ENCODE results near the gene ZNF296. TPM values are rescaled to one million over a fixed set of nuclear protein-coding genes. Genes with fewer than 3 reads are reported as not detected.
A peak's percentile ranks its signal among the peaks of the same experiment; 100 is the strongest.

The ZNF296 gene
- total RNA-seq, 4 donors from 2014 or later, result 0.27 TPM; not detected in 3

GRCh38 chr19:45092747-45093678 is 16.7 kb upstream of the ZNF296 start, which contains the start of gene PPP1R37:
Gene PPP1R37 (plus strand): TSS chr19:45093179. CDS start chr19:45093326, 147 bp downstream.
- peaks cover 11 to 22% of the 10 kb centered on the region in 2 donors for H3K4me1 ChIP-seq
- TF ChIP-seq, protein P1, sequence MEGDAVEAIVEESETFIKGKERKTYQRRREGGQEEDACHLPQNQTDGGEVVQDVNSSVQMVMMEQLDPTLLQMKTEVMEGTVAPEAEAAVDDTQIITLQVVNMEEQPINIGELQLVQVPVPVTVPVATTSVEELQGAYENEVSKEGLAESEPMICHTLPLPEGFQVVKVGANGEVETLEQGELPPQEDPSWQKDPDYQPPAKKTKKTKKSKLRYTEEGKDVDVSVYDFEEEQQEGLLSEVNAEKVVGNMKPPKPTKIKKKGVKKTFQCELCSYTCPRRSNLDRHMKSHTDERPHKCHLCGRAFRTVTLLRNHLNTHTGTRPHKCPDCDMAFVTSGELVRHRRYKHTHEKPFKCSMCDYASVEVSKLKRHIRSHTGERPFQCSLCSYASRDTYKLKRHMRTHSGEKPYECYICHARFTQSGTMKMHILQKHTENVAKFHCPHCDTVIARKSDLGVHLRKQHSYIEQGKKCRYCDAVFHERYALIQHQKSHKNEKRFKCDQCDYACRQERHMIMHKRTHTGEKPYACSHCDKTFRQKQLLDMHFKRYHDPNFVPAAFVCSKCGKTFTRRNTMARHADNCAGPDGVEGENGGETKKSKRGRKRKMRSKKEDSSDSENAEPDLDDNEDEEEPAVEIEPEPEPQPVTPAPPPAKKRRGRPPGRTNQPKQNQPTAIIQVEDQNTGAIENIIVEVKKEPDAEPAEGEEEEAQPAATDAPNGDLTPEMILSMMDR (IDR thresholded peaks at IDR 0.05), result peak in 3 of 4 experiments; percentile 21 to 55 (median 42)
- no peak for TF ChIP-seq POLR2A (IDR thresholded peaks at IDR 0.05)
- peak within 1 kb of the TSS; percentile 72 to 100 for H3K4me3 ChIP-seq
- no peaks in the 10 kb centered on the region for H3K9me3 ChIP-seq
- intact Hi-C loops (cut with DNase I; ENCODE audit: low total_unique reads), result no loop called here
- no peaks in the 10 kb centered on the region for H3K36me3 ChIP-seq
- peak; percentile 91 to 92 for DNase-seq
- H3K27ac ChIP-seq, result peak within 1 kb of the TSS; percentile 86 to 91
- no peaks in the 10 kb centered on the region for H3K27me3 ChIP-seq

- TF ChIP-seq, protein P1 (IDR thresholded peaks at IDR 0.05), result peak in 2 of 4 experiments; percentile 6 to 9
- no peak for TF ChIP-seq POLR2A (IDR thresholded peaks at IDR 0.05)
- DNase-seq, result peak; percentile 97 to 100
- H3K36me3 ChIP-seq, result no peaks in the 10 kb centered on the region
- H3K9me3 ChIP-seq, result no peaks in the 10 kb centered on the region
- H3K27ac ChIP-seq, result peak overlapping the region; percentile 86 to 91
- H3K27me3 ChIP-seq, result no peaks in the 10 kb centered on the region
- intact Hi-C loops (cut with DNase I; ENCODE audit: low total_unique reads), result no loop called here
- peaks cover 11 to 16% of the 10 kb centered on the region in 2 donors for H3K4me1 ChIP-seq
- H3K4me3 ChIP-seq, result peak overlapping the region; percentile 72 to 100
Measured at GRCh38 chr19:45091031-45091923, 15.0 kb upstream of the ZNF296 start.

GRCh38 chr19:45090606-45091005 is 14.3 kb upstream of the ZNF296 start:
- Histone ChIP-seq H3K4me1 (peaks cover 11 to 16% of the 10 kb centered on the region in 2 donors), H3K9me3 (no peaks in the 10 kb centered on the region), H3K27me3 (no peaks in the 10 kb centered on the region), H3K4me3 (peak overlapping the region; percentile 72 to 100), H3K27ac (peak overlapping the region; percentile 12 to 86), H3K36me3 (no peaks in the 10 kb centered on the region)
- TF ChIP-seq, protein P1 (IDR thresholded peaks at IDR 0.05), result no peak
- no peak for TF ChIP-seq POLR2A (IDR thresholded peaks at IDR 0.05)
- no peak for DNase-seq
- intact Hi-C loops (cut with DNase I; ENCODE audit: low total_unique reads), result no loop called here

- no peaks in the 10 kb centered on the region for H3K36me3 ChIP-seq
- H3K27ac ChIP-seq, result no peak overlapping the region
- DNase-seq, result no peak
- no peaks in the 10 kb centered on the region for H3K9me3 ChIP-seq
- H3K4me3 ChIP-seq, result no peak overlapping the region
- peaks cover 9 to 16% of the 10 kb centered on the region in 2 donors for H3K4me1 ChIP-seq
- H3K27me3 ChIP-seq, result no peaks in the 10 kb centered on the region
- no peak for TF ChIP-seq POLR2A (IDR thresholded peaks at IDR 0.05)
- TF ChIP-seq, protein P1 (IDR thresholded peaks at IDR 0.05), result no peak
- intact Hi-C loops (cut with DNase I; ENCODE audit: low total_unique reads), result no loop called here
Measured at GRCh38 chr19:45090034-45090433, 13.8 kb upstream of the ZNF296 start.
